ENCODE measurements around the gene SH2D4B.

- no peak for TF ChIP-seq POLR2AphosphoS5 (IDR thresholded peaks at IDR 0.05; ENCODE audit: low read depth, low read length)
- TF ChIP-seq CTCF (IDR thresholded peaks at IDR 0.05 in 2 of 3, conservative IDR thresholded peaks at IDR 0.05 in 1 of 3; ENCODE audit: borderline replicate concordance in 1 of 3, insufficient read depth in 1 of 3, low read depth in 2 of 3, low read length in 2 of 3), result no peak
- no peak for TF ChIP-seq POLR2A (IDR thresholded peaks at IDR 0.05; ENCODE audit: borderline replicate concordance, extremely low read depth, insufficient read depth, insufficient read length)
- no peak for TF ChIP-seq ZFX (IDR thresholded peaks at IDR 0.05)
- TF ChIP-seq TCF7L2 (IDR thresholded peaks at IDR 0.05; ENCODE audit: borderline replicate concordance, extremely low read depth, insufficient read depth, insufficient read length), result no peak
- no peak for TF ChIP-seq EZH2 (IDR thresholded peaks at IDR 0.05)
- no peak for TF ChIP-seq REST (IDR thresholded peaks at IDR 0.05; ENCODE audit: low read depth)
- no peak for TF ChIP-seq MAX (IDR thresholded peaks at IDR 0.05)
- TF ChIP-seq FOSL1 (IDR thresholded peaks at IDR 0.05; ENCODE audit: low read depth), result no peak
Observed at GRCh38 chr10:80693565-80693964, 155.9 kb downstream of the SH2D4B start.
